SK-N-SH treated with all-trans-retinoic acid at 6 μM for 48 hours (cell line): ENCODE results near the gene SFT2D3.

ENCODE experiments used
- ATAC-seq: fragments of 200-7000 bp; cut with Tn5 transposase; 3 replicates; pipeline ENCODE4 v1.9.1; 2020; ENCODE audit warnings: mild to moderate bottlenecking, moderate library complexity
- ARNTL ChIP-seq: fragments of 450-650 bp; formaldehyde crosslinking; IDR thresholded peaks from 2 replicates; pipeline ENCODE4 v1.5.0; 2020; ENCODE audit warnings: low read depth, mild to moderate bottlenecking, moderate library complexity, borderline replicate concordance
- CSDC2 ChIP-seq: fragments of 250-450 bp; sonication (Bioruptor Pico); IDR thresholded peaks from 2 replicates; pipeline ENCODE4 v1.5.0; 2020; ENCODE audit warnings: mild to moderate bottlenecking, moderate library complexity
- ESRRG ChIP-seq: fragments of 250-450 bp; sonication (Bioruptor Pico); IDR thresholded peaks from 2 replicates; pipeline ENCODE4 v1.6.1; 2021; ENCODE audit warnings: mild to moderate bottlenecking
- GLIS3 ChIP-seq: fragments of 250-450 bp; sonication (Bioruptor Pico); IDR thresholded peaks from 2 replicates; pipeline ENCODE4 v1.5.0; 2020; ENCODE audit warnings: mild to moderate bottlenecking, moderate library complexity
- ISL1 ChIP-seq: fragments of 250-450 bp; sonication (Bioruptor Pico); IDR thresholded peaks from 2 replicates; pipeline ENCODE4 v2.1.2; 2022; ENCODE audit warnings: mild to moderate bottlenecking, moderate library complexity
- PATZ1 ChIP-seq: fragments of 250-450 bp; sonication (Bioruptor Pico); IDR thresholded peaks from 2 replicates; pipeline ENCODE4 v1.8.0; 2020; ENCODE audit warnings: mild to moderate bottlenecking, moderate library complexity, borderline replicate concordance
- PPARA ChIP-seq: fragments of 250-450 bp; sonication (Bioruptor Pico); IDR thresholded peaks from 2 replicates; pipeline ENCODE4 v1.5.0; 2020; ENCODE audit warnings: mild to moderate bottlenecking, borderline replicate concordance
- RARB ChIP-seq: fragments of 250-450 bp; sonication (Bioruptor Pico); IDR thresholded peaks from 2 replicates; pipeline ENCODE4 v1.8.0; 2021; ENCODE audit warnings: mild to moderate bottlenecking, moderate library complexity
- SNAI2 ChIP-seq: fragments of 250-450 bp; sonication (Bioruptor Pico); IDR thresholded peaks from 2 replicates; pipeline ENCODE4 v1.5.0; 2020; ENCODE audit warnings: mild to moderate bottlenecking, moderate library complexity
- TCF4 ChIP-seq: fragments of 250-450 bp; sonication (Bioruptor Pico); IDR thresholded peaks from 2 replicates; pipeline ENCODE4 v1.8.0; 2021; ENCODE audit warnings: mild to moderate bottlenecking, moderate library complexity, borderline replicate concordance
- TOX ChIP-seq: fragments of 250-450 bp; sonication (Bioruptor Pico); IDR thresholded peaks from 2 replicates; pipeline ENCODE4 v1.8.0; 2021; ENCODE audit warnings: mild to moderate bottlenecking, moderate library complexity, borderline replicate concordance
- ZC3H10 ChIP-seq: fragments of 250-450 bp; sonication (Bioruptor Pico); IDR thresholded peaks from 2 replicates; pipeline ENCODE4 v1.5.1; 2021; ENCODE audit warnings: mild to moderate bottlenecking, moderate library complexity
- ZFP3 ChIP-seq: fragments of 250-450 bp; sonication (Bioruptor Pico); IDR thresholded peaks from 2 replicates; pipeline ENCODE4 v1.5.0; 2020; ENCODE audit warnings: mild to moderate bottlenecking, moderate library complexity
- ZFP30 ChIP-seq: fragments of 450-650 bp; formaldehyde crosslinking; IDR thresholded peaks from 2 replicates; pipeline ENCODE4 v1.5.0; 2022; ENCODE audit warnings: mild to moderate bottlenecking, moderate library complexity
- ZNF565 ChIP-seq: fragments of 450-650 bp; formaldehyde crosslinking; conservative IDR thresholded peaks from 2 replicates; pipeline ENCODE4 v1.5.0; 2020; ENCODE audit warnings: low read depth, mild to moderate bottlenecking, moderate library complexity
- ZNF70 ChIP-seq: fragments of 450-650 bp; formaldehyde crosslinking; IDR thresholded peaks from 2 replicates; pipeline ENCODE4 v1.5.0; 2020; ENCODE audit warnings: mild to moderate bottlenecking, moderate library complexity
- ZNF8 ChIP-seq: fragments of 450-650 bp; formaldehyde crosslinking; IDR thresholded peaks from 2 replicates; pipeline ENCODE4 v1.5.0; 2020; ENCODE audit warnings: mild to moderate bottlenecking, moderate library complexity
- TF ChIP-seq, protein P1 (sequence below): fragments of 250-450 bp; sonication (Bioruptor Pico); IDR thresholded peaks from 2 replicates; pipeline ENCODE4 v1.5.0; 2020; ENCODE audit warnings: mild to moderate bottlenecking, moderate library complexity
- TF ChIP-seq, protein P2 (sequence below): fragments of 250-450 bp; sonication (Bioruptor Pico); IDR thresholded peaks from 2 replicates; pipeline ENCODE4 v1.5.1; 2021; ENCODE audit warnings: mild to moderate bottlenecking, moderate library complexity
- TF ChIP-seq, protein P3 (sequence below): fragments of 250-450 bp; sonication (Bioruptor Pico); IDR thresholded peaks from 2 replicates; pipeline ENCODE4 v1.8.0; 2021; ENCODE audit warnings: low read depth, mild to moderate bottlenecking, moderate library complexity, borderline replicate concordance

Gene SFT2D3

DNA sequence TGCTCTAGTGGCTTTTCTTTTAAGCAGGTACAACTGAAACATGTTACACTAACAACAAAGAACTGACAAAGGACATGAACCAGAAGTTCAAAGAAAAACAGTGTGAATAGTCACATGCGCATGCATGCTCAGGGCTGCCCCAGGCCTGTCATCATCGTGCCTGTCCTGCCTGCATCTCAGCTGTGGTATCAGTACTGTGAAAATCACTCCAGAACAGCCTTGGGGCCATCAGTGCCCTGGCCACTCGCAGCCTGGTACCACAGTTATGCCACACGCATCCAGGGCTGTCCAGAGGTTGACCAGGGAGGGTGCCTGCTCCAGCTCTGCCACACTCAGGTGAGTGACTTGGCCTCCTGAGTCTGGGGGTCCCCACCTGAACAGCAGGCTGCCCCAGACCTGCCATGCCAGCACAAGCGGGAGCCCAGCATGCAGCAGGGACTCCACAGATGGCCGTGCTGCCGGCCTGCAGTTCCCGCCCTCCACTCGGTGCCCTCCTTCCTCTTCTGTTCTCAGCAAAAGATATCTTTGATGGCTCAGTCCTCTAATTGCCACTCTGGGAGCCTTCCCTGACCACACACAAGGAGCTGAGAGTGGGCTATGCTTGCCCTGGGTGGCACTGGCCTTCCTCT is 38.2 kb upstream of the SFT2D3 start:
- peak; percentile 45; the same call in 1 of the 3 replicates for ATAC-seq
- TF ChIP-seq CSDC2 = no peak
- no peak for TF ChIP-seq ISL1 (CRISPR knock-in tag)
- TF ChIP-seq, protein P1, sequence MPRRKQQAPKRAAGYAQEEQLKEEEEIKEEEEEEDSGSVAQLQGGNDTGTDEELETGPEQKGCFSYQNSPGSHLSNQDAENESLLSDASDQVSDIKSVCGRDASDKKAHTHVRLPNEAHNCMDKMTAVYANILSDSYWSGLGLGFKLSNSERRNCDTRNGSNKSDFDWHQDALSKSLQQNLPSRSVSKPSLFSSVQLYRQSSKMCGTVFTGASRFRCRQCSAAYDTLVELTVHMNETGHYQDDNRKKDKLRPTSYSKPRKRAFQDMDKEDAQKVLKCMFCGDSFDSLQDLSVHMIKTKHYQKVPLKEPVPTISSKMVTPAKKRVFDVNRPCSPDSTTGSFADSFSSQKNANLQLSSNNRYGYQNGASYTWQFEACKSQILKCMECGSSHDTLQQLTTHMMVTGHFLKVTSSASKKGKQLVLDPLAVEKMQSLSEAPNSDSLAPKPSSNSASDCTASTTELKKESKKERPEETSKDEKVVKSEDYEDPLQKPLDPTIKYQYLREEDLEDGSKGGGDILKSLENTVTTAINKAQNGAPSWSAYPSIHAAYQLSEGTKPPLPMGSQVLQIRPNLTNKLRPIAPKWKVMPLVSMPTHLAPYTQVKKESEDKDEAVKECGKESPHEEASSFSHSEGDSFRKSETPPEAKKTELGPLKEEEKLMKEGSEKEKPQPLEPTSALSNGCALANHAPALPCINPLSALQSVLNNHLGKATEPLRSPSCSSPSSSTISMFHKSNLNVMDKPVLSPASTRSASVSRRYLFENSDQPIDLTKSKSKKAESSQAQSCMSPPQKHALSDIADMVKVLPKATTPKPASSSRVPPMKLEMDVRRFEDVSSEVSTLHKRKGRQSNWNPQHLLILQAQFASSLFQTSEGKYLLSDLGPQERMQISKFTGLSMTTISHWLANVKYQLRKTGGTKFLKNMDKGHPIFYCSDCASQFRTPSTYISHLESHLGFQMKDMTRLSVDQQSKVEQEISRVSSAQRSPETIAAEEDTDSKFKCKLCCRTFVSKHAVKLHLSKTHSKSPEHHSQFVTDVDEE = no peak
- no peak for TF ChIP-seq ESRRG (CRISPR knock-in tag)

GRCh38 chr2:127663566-127664064 is 37.7 kb upstream of the SFT2D3 start:
- ATAC-seq = no peak

More at GRCh38 chr2:127663566-127664064, 37.7 kb upstream of the SFT2D3 start:
- TF ChIP-seq TOX (CRISPR knock-in tag) (no peak), ESRRG (CRISPR knock-in tag) (no peak), PATZ1 (CRISPR knock-in tag) (no peak), CSDC2 (no peak), ZNF70 (CRISPR knock-in tag) (no peak), ZNF565 (CRISPR knock-in tag) (no peak), SNAI2 (CRISPR knock-in tag) (no peak), ZFP3 (no peak), ZNF8 (no peak), PPARA (CRISPR knock-in tag) (no peak), GLIS3 (CRISPR knock-in tag) (no peak), ZFP30 (CRISPR knock-in tag) (no peak), RARB (CRISPR knock-in tag) (no peak), TCF4 (CRISPR knock-in tag) (no peak), ZC3H10 (CRISPR knock-in tag) (no peak), ARNTL (CRISPR knock-in tag) (no peak)
- TF ChIP-seq, protein P2, sequence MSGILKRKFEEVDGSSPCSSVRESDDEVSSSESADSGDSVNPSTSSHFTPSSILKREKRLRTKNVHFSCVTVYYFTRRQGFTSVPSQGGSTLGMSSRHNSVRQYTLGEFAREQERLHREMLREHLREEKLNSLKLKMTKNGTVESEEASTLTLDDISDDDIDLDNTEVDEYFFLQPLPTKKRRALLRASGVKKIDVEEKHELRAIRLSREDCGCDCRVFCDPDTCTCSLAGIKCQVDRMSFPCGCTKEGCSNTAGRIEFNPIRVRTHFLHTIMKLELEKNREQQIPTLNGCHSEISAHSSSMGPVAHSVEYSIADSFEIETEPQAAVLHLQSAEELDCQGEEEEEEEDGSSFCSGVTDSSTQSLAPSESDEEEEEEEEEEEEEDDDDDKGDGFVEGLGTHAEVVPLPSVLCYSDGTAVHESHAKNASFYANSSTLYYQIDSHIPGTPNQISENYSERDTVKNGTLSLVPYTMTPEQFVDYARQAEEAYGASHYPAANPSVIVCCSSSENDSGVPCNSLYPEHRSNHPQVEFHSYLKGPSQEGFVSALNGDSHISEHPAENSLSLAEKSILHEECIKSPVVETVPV = no peak
- TF ChIP-seq, protein P1 = no peak
- TF ChIP-seq, protein P3, sequence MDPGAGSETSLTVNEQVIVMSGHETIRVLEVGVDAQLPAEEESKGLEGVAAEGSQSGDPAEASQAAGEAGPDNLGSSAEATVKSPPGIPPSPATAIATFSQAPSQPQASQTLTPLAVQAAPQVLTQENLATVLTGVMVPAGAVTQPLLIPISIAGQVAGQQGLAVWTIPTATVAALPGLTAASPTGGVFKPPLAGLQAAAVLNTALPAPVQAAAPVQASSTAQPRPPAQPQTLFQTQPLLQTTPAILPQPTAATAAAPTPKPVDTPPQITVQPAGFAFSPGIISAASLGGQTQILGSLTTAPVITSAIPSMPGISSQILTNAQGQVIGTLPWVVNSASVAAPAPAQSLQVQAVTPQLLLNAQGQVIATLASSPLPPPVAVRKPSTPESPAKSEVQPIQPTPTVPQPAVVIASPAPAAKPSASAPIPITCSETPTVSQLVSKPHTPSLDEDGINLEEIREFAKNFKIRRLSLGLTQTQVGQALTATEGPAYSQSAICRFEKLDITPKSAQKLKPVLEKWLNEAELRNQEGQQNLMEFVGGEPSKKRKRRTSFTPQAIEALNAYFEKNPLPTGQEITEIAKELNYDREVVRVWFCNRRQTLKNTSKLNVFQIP (CRISPR knock-in tag) = no peak
